SJSA1 (cell line): ENCODE results near the gene TAOK1. TPM values are rescaled to one million over a fixed set of nuclear protein-coding genes. Genes with fewer than 3 reads are reported as not detected.
A peak's percentile ranks its signal among the peaks of the same experiment; 100 is the strongest.

Source experiments
- DNase-seq, 2 experiments: peaks; one replicate each; pipeline ENCODE4 v3.0.0-alpha.2; 2015 to 2020; ENCODE audit warnings: low spot score in 2 of 2, low read depth in 1 of 2
- H3K27ac ChIP-seq: fragments of 250-450 bp; sonication (Bioruptor Pico); 2 replicates; pipeline ENCODE4 v1.5.1; 2020; ENCODE audit warnings: mild to moderate bottlenecking, moderate library complexity
- H3K27me3 ChIP-seq: fragments of 250-450 bp; sonication (Bioruptor Pico); replicated peaks from 2 replicates; pipeline ENCODE4 v1.5.1; 2020; ENCODE audit warnings: mild to moderate bottlenecking, moderate library complexity
- H3K36me3 ChIP-seq: fragments of 250-450 bp; sonication (Bioruptor Pico); 2 replicates; pipeline ENCODE4 v1.5.1; 2020; ENCODE audit warnings: mild to moderate bottlenecking
- H3K4me1 ChIP-seq: fragments of 250-450 bp; sonication (Bioruptor Pico); replicated peaks from 2 replicates; pipeline ENCODE4 v1.6.1; 2021; ENCODE audit warnings: mild to moderate bottlenecking
- H3K4me3 ChIP-seq: fragments of 250-450 bp; sonication (Bioruptor Pico); 2 replicates; pipeline ENCODE4 v1.5.1; 2020; ENCODE audit warnings: mild to moderate bottlenecking
- H3K9me3 ChIP-seq: fragments of 250-450 bp; sonication (Bioruptor Pico); replicated peaks from 2 replicates; pipeline ENCODE4 v1.5.1; 2020; ENCODE audit warnings: mild to moderate bottlenecking
- total RNA-seq: library from RNA; depleted of rRNA; stranded (reverse); fragments of >200 nt; shearing (Covaris generic); gene quantifications from 2 replicates; pipeline ENCODE4 v1.2.3, GENCODE V29; 2014

Gene TAOK1
- total RNA-seq, 1 experiment from 2014 or later: 38.4 TPM

DNA sequence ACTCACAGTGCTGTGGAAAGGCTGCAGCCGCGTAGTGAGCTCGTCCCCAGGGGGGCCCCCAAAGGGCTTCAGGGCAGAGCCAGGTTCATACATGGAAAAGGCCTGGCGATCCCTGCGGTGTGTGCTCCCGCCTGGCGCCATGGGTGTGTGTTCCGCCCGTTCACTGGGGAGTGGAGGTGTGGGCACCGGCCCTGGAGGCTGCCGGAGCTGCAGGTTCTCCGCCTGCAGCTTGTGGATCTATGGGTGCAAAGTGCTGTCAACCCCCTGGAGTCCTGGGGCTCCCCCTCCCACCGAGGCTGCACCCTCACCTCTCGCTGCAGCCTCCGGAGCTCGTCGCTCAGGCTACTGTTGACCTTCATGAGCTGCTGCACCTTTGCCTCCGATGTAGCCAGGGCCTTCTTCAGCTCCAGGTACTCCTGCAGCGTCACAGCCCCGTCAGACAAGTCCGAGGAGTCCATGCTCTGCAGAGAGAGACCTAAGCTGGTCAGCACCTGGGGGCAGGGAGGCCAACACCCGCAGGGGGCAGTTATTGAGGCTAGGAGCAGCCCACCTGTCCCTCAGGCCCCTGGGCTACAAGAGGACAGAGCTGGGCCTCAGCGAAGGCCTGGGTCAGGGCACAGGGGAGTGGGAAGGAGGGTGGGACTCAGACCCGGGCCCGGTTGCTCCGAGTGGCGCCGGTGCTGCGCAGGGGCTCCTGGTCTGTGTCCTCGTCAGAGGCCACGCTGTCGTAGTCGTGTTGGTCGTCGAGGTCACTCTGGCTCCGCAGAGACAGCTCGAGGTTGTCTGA, 186.2 kb downstream of the TAOK1 start:
- H3K36me3 ChIP-seq: peaks cover 76% of the 10 kb centered on the region
- H3K9me3 ChIP-seq: no peaks in the 10 kb centered on the region; the same call in 1 of the 2 replicates
- no peak overlapping the region for H3K27ac ChIP-seq
- H3K4me1 ChIP-seq: peaks cover 3% of the 10 kb centered on the region; the same call in 1 of the 2 replicates
- H3K4me3 ChIP-seq: no peak overlapping the region
- peak in 1 of 2 experiments; percentile 37 for DNase-seq
- H3K27me3 ChIP-seq: no peaks in the 10 kb centered on the region

DNA sequence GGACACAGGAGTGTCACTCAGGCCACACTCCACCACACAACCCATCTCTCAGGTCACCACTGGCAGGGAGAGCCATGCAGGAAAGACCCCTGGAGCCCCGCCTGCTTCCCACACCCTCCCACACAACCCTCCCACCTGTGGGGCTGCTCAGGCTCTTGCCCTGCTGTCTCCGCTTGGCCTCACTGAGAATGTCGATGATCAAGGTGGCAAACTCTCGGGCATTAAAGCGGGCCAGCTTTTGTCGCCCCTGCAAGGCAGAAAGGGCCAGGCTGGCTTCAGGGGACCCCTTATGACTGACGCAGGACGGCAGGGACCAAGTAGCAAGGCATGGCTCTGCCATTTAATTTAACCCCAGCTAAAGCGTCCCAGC, 186.8 kb downstream of the TAOK1 start:
- H3K4me3 ChIP-seq: no peak overlapping the region
- H3K27ac ChIP-seq: no peak overlapping the region
- H3K4me1 ChIP-seq: peaks cover 3% of the 10 kb centered on the region; the same call in 1 of the 2 replicates
- peaks cover 75% of the 10 kb centered on the region for H3K36me3 ChIP-seq
- DNase-seq: peak in 1 of 2 experiments; percentile 35
- no peaks in the 10 kb centered on the region; the same call in 1 of the 2 replicates for H3K9me3 ChIP-seq
- no peaks in the 10 kb centered on the region for H3K27me3 ChIP-seq

DNA sequence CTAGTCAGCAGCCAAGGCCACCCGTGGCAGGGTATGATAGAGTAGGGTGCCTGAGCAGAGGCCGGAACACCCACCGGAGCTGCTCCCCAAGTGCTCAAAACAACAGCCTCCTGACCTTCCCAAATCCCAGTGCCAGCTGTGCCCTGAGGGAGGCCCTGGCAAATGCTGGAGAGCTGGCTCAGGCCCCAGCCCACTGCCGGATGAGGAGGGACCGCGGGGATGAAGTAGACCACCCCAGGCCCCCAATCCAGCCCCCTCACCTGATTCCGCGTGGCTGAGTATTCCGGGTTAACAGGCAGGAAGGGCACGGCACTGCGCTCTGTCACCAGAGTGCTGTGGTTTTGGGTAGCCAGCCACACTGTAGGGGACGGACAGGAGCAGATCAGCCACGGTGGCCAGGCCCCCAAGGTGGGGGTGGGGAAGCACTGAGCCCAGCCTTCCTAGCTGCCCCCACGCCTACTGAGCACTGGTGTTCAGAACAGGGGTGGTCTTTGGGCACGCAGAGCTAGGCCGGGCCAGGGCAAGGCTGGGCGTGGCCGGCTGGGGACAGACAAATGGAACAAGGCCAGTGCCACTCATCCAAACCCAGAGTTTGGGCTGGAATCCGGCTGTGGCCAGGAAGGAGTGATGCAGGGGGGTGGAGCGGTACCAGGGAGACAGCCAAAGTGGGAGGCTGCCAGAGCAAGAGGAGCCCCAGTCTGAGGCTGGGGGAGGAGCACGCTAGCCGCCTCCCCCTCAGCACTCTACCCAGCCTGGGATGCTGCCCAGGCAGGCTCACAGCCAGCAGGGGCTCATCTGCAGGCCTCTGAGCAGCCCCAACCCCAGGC, 187.4 kb downstream of the TAOK1 start:
- H3K4me1 ChIP-seq: peaks cover 3% of the 10 kb centered on the region; the same call in 1 of the 2 replicates
- no peaks in the 10 kb centered on the region for H3K27me3 ChIP-seq
- H3K4me3 ChIP-seq: no peak overlapping the region
- H3K9me3 ChIP-seq: no peaks in the 10 kb centered on the region; the same call in 1 of the 2 replicates
- no peak overlapping the region for H3K27ac ChIP-seq
- H3K36me3 ChIP-seq: peaks cover 76% of the 10 kb centered on the region
- peak in 1 of 2 experiments; percentile 37 for DNase-seq

DNA sequence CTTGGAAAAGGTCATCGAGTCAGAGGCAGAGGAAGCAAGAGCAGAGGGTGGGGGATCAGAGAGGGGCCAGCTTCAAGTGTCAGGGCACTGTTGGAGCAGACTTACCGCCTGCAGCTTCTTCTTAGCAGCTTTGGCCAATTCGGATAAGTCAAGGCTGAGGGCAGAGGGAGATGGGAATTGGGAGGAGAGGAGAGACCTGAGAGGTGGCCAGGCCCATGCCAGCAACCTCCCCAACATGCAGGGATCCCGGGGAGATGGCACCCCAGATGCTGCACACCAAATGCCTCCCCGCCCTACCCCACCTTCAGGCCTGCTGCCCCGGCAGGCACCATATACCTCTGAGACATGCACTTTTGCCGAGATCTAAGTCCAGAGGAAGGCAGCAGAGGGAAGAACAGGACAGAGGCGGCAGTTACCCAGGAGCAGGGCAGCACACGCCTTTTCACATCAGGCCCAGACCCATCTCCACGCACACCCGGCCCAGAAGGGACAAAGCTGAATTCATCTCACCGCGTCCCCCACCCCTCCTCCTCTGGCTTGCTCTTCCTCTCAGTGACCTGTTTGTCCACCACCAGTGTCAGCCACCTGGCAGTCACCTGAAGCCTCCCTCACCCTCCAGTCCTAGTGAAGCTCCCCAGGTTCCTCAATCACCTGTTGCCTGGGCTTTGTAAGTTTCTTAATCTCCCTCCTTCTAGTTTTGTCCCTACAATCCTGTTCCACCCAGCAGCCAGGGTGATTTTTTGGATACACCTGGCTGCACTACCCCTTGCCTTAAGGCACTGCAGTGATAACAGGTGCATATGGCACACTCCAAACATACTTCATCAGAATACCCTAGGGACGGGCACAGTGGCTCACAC, 188.7 kb downstream of the TAOK1 start:
- DNase-seq: no peak
- H3K36me3 ChIP-seq: peaks cover 68% of the 10 kb centered on the region

DNA sequence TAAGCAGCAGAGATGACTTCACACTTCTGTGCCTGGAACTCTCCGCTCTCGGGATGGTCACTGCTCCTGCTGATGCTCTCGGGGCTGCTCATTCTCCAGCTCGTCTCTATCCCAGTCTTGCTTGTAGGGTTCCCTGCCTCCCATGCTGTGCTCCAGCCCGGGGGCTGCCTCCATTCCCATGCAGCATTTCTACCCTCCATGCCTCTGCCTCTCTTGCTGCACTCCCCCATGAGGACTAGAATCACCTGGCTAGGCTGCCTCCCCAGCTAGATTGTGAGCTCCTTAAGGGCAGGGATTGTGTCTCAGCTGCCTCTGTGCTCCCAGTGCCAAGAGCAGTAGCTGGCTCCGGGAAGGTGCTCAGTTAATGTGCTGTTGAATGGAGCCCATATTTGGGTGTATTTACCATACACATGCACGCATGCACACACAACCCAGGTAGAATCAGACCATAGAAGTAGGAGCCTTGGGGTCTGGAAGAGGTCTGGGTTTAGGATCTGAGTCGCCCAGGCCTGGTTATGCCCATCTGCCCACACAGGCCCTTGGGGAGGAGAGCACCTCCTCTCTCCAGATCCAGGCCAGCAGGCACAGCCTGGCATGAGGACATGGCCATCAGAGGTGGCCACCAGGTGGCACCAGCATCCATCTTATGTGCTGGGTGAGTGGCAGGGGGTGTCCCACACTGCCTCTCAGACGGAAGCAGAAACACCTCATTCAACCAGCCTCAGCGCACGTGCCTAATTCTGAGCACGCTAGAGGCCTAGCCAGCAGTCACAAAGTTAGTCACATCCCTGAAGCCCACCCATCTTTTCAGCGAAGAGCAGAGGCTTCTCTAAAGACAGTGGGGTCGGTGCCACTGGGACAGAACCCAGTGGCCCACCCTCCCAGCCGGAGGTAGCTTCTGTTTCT, 190.0 kb downstream of the TAOK1 start:
- Histone ChIP-seq H3K4me3 (no peak overlapping the region), H3K9me3 (no peaks in the 10 kb centered on the region; the same call in 1 of the 2 replicates), H3K27ac (no peak overlapping the region), H3K4me1 (peaks cover 3% of the 10 kb centered on the region; the same call in 1 of the 2 replicates), H3K36me3 (peaks cover 57% of the 10 kb centered on the region), H3K27me3 (no peaks in the 10 kb centered on the region)
- DNase-seq: peak; percentile 67 to 81

More for the DNA sequence above, 188.7 kb downstream of the TAOK1 start:
- Histone ChIP-seq H3K27ac (no peak overlapping the region), H3K4me1 (peaks cover 3% of the 10 kb centered on the region; the same call in 1 of the 2 replicates), H3K9me3 (no peaks in the 10 kb centered on the region; the same call in 1 of the 2 replicates), H3K27me3 (no peaks in the 10 kb centered on the region), H3K4me3 (no peak overlapping the region)

DNA sequence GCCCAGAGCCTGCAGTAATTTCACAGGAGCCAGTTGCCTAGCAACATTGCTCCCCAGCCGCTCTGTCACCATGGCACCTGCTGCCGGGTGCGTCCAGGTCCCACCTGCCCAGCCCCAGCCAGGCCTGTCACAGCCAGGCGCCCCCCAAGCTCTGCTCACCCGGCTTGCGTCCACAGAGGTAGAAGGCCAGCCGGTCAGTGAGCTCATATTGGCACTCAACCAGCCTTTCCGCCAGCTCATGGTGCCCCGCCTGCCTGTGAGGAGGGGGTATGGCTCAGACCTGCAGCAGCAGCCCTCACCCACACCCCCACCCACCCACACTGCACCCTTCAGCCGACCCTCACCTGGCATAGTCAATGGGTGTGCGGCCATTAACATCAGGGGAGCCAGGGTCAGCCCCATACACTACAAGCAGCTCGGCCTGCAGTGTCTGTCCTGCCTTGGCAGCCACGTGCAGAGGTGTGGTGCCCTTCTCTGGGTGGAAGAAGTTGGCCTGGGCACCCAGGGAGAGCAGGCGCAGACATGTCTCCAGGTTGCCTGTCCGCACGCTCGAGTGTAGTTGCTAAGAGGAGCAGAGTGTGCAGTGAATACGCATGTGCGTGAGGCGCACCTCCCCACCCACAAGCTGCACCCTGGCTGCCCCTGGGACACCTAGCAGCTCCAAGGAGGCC, 191.6 kb downstream of the TAOK1 start:
- Histone ChIP-seq H3K36me3 (peaks cover 41% of the 10 kb centered on the region), H3K9me3 (no peaks in the 10 kb centered on the region; the same call in 1 of the 2 replicates), H3K27ac (no peak overlapping the region), H3K4me1 (peaks cover 3% of the 10 kb centered on the region; the same call in 1 of the 2 replicates), H3K4me3 (no peak overlapping the region), H3K27me3 (no peaks in the 10 kb centered on the region)
- DNase-seq: peak in 1 of 2 experiments; percentile 39

DNA sequence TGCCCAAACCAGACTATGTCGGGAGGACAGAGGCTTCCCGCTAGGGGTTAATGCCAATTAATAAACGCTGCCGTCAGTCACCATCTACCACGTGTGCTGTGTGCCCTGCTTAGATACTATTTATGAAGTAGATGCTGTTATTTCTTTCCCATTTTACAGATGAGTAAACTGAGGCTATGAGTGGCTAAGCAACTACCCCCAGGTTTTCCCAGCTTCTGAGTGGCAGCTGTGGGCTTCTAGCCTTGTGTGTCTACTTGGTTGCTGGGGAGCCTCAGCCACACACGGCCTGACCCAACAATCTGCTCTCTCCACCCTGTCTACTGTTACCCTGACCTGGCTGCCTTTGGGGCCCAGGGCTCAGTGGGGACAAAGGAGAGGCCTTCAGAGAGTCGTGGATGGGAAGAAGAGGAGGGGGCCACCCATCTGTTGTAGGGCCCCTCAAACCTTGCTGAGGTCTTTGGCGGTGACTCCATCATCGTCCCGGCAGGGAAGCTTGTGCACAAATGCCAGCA, 192.1 kb downstream of the TAOK1 start:
- Histone ChIP-seq H3K4me1 (peaks cover 3% of the 10 kb centered on the region; the same call in 1 of the 2 replicates), H3K4me3 (no peak overlapping the region), H3K36me3 (peaks cover 35% of the 10 kb centered on the region), H3K27me3 (no peaks in the 10 kb centered on the region), H3K27ac (no peak overlapping the region), H3K9me3 (no peaks in the 10 kb centered on the region; the same call in 1 of the 2 replicates)
- DNase-seq: no peak

DNA sequence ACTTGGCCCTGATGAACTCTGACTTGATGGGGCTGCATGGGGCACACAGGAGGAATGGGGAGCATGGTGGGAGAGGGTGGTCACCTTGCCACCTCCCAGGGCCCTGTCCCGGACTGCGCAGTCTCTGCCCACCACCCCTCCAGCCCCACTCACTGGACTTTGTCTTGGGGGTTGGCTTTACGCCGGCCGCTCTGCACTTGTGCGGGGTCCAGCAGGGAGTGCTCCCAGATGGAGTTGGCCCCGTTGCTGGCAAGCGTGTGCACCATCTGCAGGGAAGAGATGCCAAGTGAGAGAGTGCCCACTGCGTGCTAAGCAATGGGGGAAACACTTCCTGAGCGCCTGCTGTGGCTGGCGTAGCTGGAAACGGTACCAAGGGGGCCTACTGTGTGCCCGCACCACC, 192.6 kb downstream of the TAOK1 start:
- no peak overlapping the region for H3K4me3 ChIP-seq
- H3K36me3 ChIP-seq: peaks cover 31% of the 10 kb centered on the region
- no peaks in the 10 kb centered on the region; the same call in 1 of the 2 replicates for H3K9me3 ChIP-seq
- DNase-seq: no peak
- H3K27me3 ChIP-seq: no peaks in the 10 kb centered on the region
- peaks cover 4% of the 10 kb centered on the region for H3K4me1 ChIP-seq
- no peak overlapping the region for H3K27ac ChIP-seq

DNA sequence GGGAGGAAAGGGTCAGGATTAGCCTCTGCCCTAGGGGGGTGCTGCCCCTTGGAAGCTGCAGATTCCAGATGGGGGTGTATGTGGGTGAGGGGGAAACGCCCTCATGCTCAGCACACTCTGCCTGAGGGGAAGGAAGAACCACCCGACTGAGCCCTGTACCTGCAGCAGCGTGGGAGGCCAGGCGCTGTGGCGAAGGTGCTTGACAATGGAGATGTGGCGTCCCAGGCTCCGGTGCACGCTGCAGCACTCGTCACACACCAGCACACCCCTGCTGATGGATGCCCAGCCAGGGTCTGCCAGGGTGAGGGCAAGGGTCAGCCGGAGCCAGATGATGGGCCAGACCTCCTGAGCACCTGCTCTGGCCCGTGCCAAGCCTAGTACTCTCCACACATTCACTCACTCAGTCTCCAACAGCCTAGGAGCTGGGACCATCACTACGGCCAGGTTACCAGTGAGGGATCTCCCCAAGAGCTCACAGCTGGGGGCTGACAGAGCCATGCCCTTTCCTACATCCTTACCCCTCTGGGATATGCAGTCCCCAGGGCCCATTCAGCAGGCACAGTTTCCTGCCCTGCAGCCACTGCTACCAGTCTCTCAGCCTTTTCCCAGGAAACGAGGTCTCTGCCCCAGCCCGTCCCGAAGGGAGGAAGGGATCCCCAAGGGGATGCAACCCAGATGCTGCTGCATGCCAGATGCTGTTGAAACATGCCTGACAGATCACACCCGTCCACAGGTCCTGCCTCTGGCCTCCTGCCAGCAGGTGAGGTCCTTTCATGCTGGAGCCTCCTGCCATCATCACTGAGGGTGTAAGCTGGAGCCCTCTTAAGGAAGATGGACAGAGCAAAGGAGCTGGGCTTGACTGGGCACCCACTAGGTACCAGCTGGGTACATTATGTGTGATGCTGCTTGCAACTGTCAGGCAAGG, 193.4 kb downstream of the TAOK1 start:
- DNase-seq: no peak
- Histone ChIP-seq H3K4me1 (peaks cover 13% of the 10 kb centered on the region), H3K36me3 (peaks cover 27% of the 10 kb centered on the region), H3K27ac (no peak overlapping the region), H3K27me3 (no peaks in the 10 kb centered on the region), H3K9me3 (no peaks in the 10 kb centered on the region; the same call in 1 of the 2 replicates), H3K4me3 (no peak overlapping the region)

DNA sequence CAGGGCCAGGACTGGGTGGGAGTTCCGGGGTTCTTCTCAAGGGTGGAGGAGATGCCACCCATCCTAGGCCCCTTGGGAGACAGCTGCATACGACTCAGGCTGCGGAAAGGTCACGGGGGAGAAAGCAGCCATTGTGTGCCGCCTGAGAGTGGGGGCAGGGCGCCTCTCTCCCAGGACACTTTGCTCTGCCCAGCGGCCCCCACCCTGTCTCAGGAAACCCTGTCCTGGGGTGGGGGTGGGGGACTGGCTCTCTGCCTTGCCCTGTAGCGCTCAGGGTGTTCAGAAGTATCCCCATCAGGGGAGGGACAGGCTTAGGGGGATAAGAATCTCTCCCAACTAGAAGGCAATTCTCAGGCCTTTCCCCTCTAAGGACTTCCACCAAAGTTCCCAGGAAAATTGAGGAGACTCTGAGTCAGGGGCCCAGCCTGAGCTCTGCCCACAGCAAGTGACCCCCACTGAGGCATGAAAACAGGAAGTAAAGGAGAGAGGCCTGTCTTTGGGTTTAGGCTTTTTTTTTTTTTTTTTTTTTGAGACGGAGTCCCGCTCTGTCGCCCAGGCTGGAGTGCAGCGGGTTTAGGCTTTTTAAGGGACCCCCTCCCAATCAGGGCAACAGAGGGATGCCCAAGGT, 194.4 kb downstream of the TAOK1 start:
- H3K36me3 ChIP-seq: peaks cover 31% of the 10 kb centered on the region
- H3K9me3 ChIP-seq: no peaks in the 10 kb centered on the region; the same call in 1 of the 2 replicates
- no peak overlapping the region for H3K27ac ChIP-seq
- H3K4me1 ChIP-seq: peaks cover 16% of the 10 kb centered on the region
- H3K27me3 ChIP-seq: no peaks in the 10 kb centered on the region
- no peak overlapping the region for H3K4me3 ChIP-seq
- DNase-seq: no peak
